ENCODE measurements around the gene PFKFB2. TPM values are rescaled to one million over a fixed set of nuclear protein-coding genes. Genes with fewer than 3 reads are reported as not detected.

The PFKFB2 gene
- total and polyA plus RNA-seq, 2 donors (not counting 1 experiment from before 2014, with no cell fraction given): 6.5 to 18.2 TPM

DNA sequence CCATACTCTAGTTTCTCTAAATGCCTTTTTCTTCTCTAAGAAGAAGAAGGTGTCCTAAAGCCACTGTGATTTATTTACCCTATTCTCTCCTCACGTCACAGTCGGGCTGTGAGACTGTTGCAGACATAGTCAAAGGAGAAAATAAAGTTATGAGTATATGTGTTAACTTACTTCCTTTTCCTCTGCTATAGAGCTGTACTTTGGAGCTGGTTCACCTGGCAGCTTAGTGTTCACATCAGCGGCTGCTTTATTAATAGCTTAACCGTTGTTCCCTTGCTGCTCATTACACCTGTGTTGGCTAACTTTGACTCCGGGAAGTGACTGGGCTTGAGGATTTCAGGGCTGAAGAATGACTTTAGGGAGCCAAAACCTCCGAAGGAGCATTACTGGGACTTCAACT, 3.6 kb downstream of the PFKFB2 start:
- Histone ChIP-seq H4K20me1 (ENCODE audit: control insufficient read depth, insufficient read depth, low read length, poor library complexity, severe bottlenecking) (no peaks in the 10 kb centered on the region), H3K4me1 (ENCODE audit: control insufficient read depth in 2 of 2, insufficient read depth in 2 of 2, low read length in 2 of 2) (peaks cover 28 to 35% of the 10 kb centered on the region in 2 donors), H3K4me3 (ENCODE audit: control extremely low read depth in 1 of 5, extremely low read depth in 1 of 5, insufficient read depth in 1 of 5, low read depth in 2 of 5, low read length in 4 of 5) (no peak overlapping the region), H2AFZ (ENCODE audit: insufficient read depth, low read depth, low read length, poor library complexity, severe bottlenecking) (no peak overlapping the region), H3K4me2 (replicated peaks; ENCODE audit: low read depth, low read length, poor library complexity, severe bottlenecking) (no peak overlapping the region), H3K27me3 (replicated peaks in 1 of 4; ENCODE audit: control extremely low read depth in 1 of 4, control insufficient read depth in 3 of 4, insufficient read depth in 4 of 4, low read length in 3 of 4) (no peaks in the 10 kb centered on the region), H3K79me2 (ENCODE audit: control insufficient read depth, insufficient read depth, low read length) (peaks cover 9% of the 10 kb centered on the region), H3K27ac (ENCODE audit: low read length in 2 of 2) (no peak overlapping the region), H3K9me3 (ENCODE audit: control extremely low read depth in 1 of 3, control insufficient read depth in 2 of 3, insufficient read depth in 1 of 3, low read length in 2 of 3) (no peaks in the 10 kb centered on the region), H3K9ac (ENCODE audit: low read length) (no peak overlapping the region), H3K36me3 (replicated peaks in 1 of 2; ENCODE audit: control extremely low read depth in 1 of 2, control insufficient read depth in 1 of 2, extremely low read depth in 1 of 2, insufficient read depth in 2 of 2, low read length in 1 of 2) (peaks cover 0 to 12% of the 10 kb centered on the region in 2 experiments)
- H3K27ac Mint-ChIP-seq: no peak overlapping the region
- no peaks in the 10 kb centered on the region for H3K9me3 Mint-ChIP-seq (ENCODE audit: insufficient read depth)
- DNase-seq (no peak), ATAC-seq (ENCODE audit: low read depth) (no peak)
- TF ChIP-seq EZH2 (IDR thresholded peaks at IDR 0.05; ENCODE audit: borderline replicate concordance, insufficient read depth, low read depth, low read length, poor library complexity, severe bottlenecking): no peak
- TF ChIP-seq, protein P1, sequence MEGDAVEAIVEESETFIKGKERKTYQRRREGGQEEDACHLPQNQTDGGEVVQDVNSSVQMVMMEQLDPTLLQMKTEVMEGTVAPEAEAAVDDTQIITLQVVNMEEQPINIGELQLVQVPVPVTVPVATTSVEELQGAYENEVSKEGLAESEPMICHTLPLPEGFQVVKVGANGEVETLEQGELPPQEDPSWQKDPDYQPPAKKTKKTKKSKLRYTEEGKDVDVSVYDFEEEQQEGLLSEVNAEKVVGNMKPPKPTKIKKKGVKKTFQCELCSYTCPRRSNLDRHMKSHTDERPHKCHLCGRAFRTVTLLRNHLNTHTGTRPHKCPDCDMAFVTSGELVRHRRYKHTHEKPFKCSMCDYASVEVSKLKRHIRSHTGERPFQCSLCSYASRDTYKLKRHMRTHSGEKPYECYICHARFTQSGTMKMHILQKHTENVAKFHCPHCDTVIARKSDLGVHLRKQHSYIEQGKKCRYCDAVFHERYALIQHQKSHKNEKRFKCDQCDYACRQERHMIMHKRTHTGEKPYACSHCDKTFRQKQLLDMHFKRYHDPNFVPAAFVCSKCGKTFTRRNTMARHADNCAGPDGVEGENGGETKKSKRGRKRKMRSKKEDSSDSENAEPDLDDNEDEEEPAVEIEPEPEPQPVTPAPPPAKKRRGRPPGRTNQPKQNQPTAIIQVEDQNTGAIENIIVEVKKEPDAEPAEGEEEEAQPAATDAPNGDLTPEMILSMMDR (IDR thresholded peaks at IDR 0.05): no peak
- 76% methylated on average over 4 of the region's 6 CpGs for WGBS (ENCODE audit: insufficient coverage)
- intact Hi-C loops (cut with micrococcal nuclease): loop anchor here (10.0 kb wide), 1 partner anchor 422 kb away; the partner anchor contains the start of gene DYRK3
- POLR2A ChIA-PET: no interaction called here
- peaks cover 32% of the 10 kb centered on the region for H3K4me1 Mint-ChIP-seq
- no peaks in the 10 kb centered on the region for H3K27me3 Mint-ChIP-seq
- no peak overlapping the region for H3K4me3 Mint-ChIP-seq
- CTCF ChIA-PET: interaction anchor here (1.2 to 1.6 kb wide), 3 partner anchors 27 to 397 kb away, joined by 3 to 5 read pairs (median 3); partner anchors contain the start of gene CR2

DNA sequence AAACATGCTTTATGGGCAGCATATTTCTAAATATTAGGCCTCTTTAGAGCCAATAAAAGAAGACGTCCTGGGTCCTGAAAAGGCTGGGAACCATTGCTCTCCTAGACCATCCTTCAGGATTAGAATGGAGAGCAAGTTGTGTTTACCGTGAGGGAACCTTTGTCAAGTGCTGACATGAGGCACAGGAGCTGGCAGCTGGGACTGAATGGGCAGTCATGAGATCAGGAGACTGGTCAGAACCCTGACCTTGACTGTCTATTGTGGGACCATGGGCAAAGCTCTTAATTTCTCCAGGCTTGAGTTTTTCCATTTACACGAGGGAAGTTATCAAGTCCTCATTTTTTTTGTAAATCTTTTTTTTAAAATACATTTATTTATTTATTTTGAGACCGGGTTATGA, 5.2 kb downstream of the PFKFB2 start:
- Mint-ChIP-seq H3K4me3 (no peak overlapping the region), H3K4me1 (peaks cover 19% of the 10 kb centered on the region), H3K27me3 (no peaks in the 10 kb centered on the region), H3K9me3 (ENCODE audit: insufficient read depth) (no peaks in the 10 kb centered on the region), H3K27ac (no peak overlapping the region)
- Histone ChIP-seq H3K9me3 (ENCODE audit: control extremely low read depth in 1 of 3, control insufficient read depth in 2 of 3, insufficient read depth in 1 of 3, low read length in 2 of 3) (no peaks in the 10 kb centered on the region), H3K4me2 (replicated peaks; ENCODE audit: low read depth, low read length, poor library complexity, severe bottlenecking) (no peak overlapping the region), H3K27me3 (replicated peaks in 1 of 4; ENCODE audit: control extremely low read depth in 1 of 4, control insufficient read depth in 3 of 4, insufficient read depth in 4 of 4, low read length in 3 of 4) (no peaks in the 10 kb centered on the region), H3K79me2 (ENCODE audit: control insufficient read depth, insufficient read depth, low read length) (no peaks in the 10 kb centered on the region), H3K36me3 (replicated peaks in 1 of 2; ENCODE audit: control extremely low read depth in 1 of 2, control insufficient read depth in 1 of 2, extremely low read depth in 1 of 2, insufficient read depth in 2 of 2, low read length in 1 of 2) (peaks cover 1 to 28% of the 10 kb centered on the region in 2 experiments), H3K4me1 (ENCODE audit: control insufficient read depth in 2 of 2, insufficient read depth in 2 of 2, low read length in 2 of 2) (peaks cover 19 to 26% of the 10 kb centered on the region in 2 donors), H3K27ac (ENCODE audit: low read length in 2 of 2) (no peak overlapping the region), H3K9ac (ENCODE audit: low read length) (no peak overlapping the region), H3K4me3 (ENCODE audit: control extremely low read depth in 1 of 5, extremely low read depth in 1 of 5, insufficient read depth in 1 of 5, low read depth in 2 of 5, low read length in 4 of 5) (no peak overlapping the region), H4K20me1 (ENCODE audit: control insufficient read depth, insufficient read depth, low read length, poor library complexity, severe bottlenecking) (no peaks in the 10 kb centered on the region), H2AFZ (ENCODE audit: insufficient read depth, low read depth, low read length, poor library complexity, severe bottlenecking) (no peak overlapping the region)
- 100% methylated on average over 2 of the region's 4 CpGs for WGBS (ENCODE audit: insufficient coverage)
- ATAC-seq (ENCODE audit: low read depth) (no peak), DNase-seq (no peak)
- intact Hi-C loops (cut with micrococcal nuclease): loop anchor here (10.0 kb wide), 1 partner anchor 423 kb away; the partner anchor contains the start of gene DYRK3
- POLR2A ChIA-PET: no interaction called here
- TF ChIP-seq EZH2 (IDR thresholded peaks at IDR 0.05; ENCODE audit: borderline replicate concordance, insufficient read depth, low read depth, low read length, poor library complexity, severe bottlenecking): no peak
- TF ChIP-seq, protein P1 (IDR thresholded peaks at IDR 0.05): no peak
- CTCF ChIA-PET: no interaction called here

Data from B cell (primary cell).